ENCODE results near the gene UBTFL1. TPM values are rescaled to one million over a fixed set of nuclear protein-coding genes. Genes with fewer than 3 reads are reported as not detected.
"Not testable (repeated sequence)": the region's sequence is repeated elsewhere in the genome, so short reads cannot be mapped to it uniquely, and the experiment has no call there.

UBTFL1 gene
- total RNA-seq = not detected
- long read RNA-seq = 0 reads

GRCh38 chr11:90085650-90086049 is at the start of gene UBTFL1:
Gene UBTFL1 (plus strand): TSS chr11:90085950. CDS start chr11:90085950, 0 bp downstream.
- intact Hi-C loops (cut with DNase I); DNase-seq (ENCODE audit: low spot score): not testable (repeated sequence)

- DNase-seq (ENCODE audit: low spot score); intact Hi-C loops (cut with DNase I): not testable (repeated sequence)
Observed at GRCh38 chr11:90051591-90052209, 34.0 kb upstream of the UBTFL1 start.

GRCh38 chr11:90052311-90052710 is 33.4 kb upstream of the UBTFL1 start:
- DNase-seq (ENCODE audit: low spot score) = not testable (repeated sequence)

GRCh38 chr11:90053545-90053944 is 32.2 kb upstream of the UBTFL1 start:
- DNase-seq (ENCODE audit: low spot score); intact Hi-C loops (cut with DNase I): not testable (repeated sequence)

More at GRCh38 chr11:90052311-90052710, 33.4 kb upstream of the UBTFL1 start:
- intact Hi-C loops (cut with DNase I) = not testable (repeated sequence)

GRCh38 chr11:90088731-90089130 is 3.0 kb downstream of the UBTFL1 start:
- DNase-seq (ENCODE audit: low spot score); intact Hi-C loops (cut with DNase I): not testable (repeated sequence)

- DNase-seq (ENCODE audit: low spot score); intact Hi-C loops (cut with DNase I): not testable (repeated sequence)
Observed at GRCh38 chr11:90095230-90095924, 9.6 kb downstream of the UBTFL1 start.

- intact Hi-C loops (cut with DNase I); DNase-seq (ENCODE audit: low spot score): not testable (repeated sequence)
Observed at GRCh38 chr11:90098261-90098660, 12.5 kb downstream of the UBTFL1 start.

- intact Hi-C loops (cut with DNase I) = no loop called here
Observed at GRCh38 chr11:90100431-90100830, 14.7 kb downstream of the UBTFL1 start.

GRCh38 chr11:90113541-90113940 is 27.8 kb downstream of the UBTFL1 start:
- DNase-seq (ENCODE audit: low spot score) = no peak
- intact Hi-C loops (cut with DNase I) = no loop called here

More at GRCh38 chr11:90100431-90100830, 14.7 kb downstream of the UBTFL1 start:
- no peak for DNase-seq (ENCODE audit: low spot score)

- no peak for DNase-seq (ENCODE audit: low spot score)
- intact Hi-C loops (cut with DNase I) = no loop called here
Observed at GRCh38 chr11:90120191-90120590, 34.4 kb downstream of the UBTFL1 start.

GRCh38 chr11:90124371-90124770 is 38.6 kb downstream of the UBTFL1 start:
- no peak for DNase-seq (ENCODE audit: low spot score)
- intact Hi-C loops (cut with DNase I) = no loop called here

- intact Hi-C loops (cut with DNase I) = no loop called here
- no peak for DNase-seq (ENCODE audit: low spot score)
Observed at GRCh38 chr11:90124946-90125345, 39.2 kb downstream of the UBTFL1 start.

- no peak for DNase-seq (ENCODE audit: low spot score)
- intact Hi-C loops (cut with DNase I) = no loop called here
Observed at GRCh38 chr11:90133560-90134477, 48.1 kb downstream of the UBTFL1 start.

GRCh38 chr11:90134478-90135003 is 48.8 kb downstream of the UBTFL1 start, which contains the start of gene NAALAD2:
Gene NAALAD2 (plus strand): TSS chr11:90134663. CDS start chr11:90134759, 96 bp downstream.
- intact Hi-C loops (cut with DNase I) = no loop called here

GRCh38 chr11:90135016-90135415 is 49.3 kb downstream of the UBTFL1 start:
- intact Hi-C loops (cut with DNase I) = no loop called here
- no peak for DNase-seq (ENCODE audit: low spot score)

More at GRCh38 chr11:90134478-90135003, 48.8 kb downstream of the UBTFL1 start, which contains the start of gene NAALAD2:
- no peak for DNase-seq (ENCODE audit: low spot score)

Other genes starting within 250 kb of the UBTFL1 start
- gene TRIM64B, start 207.5 kb upstream of the UBTFL1 start, total RNA-seq = not detected
- not detected for gene TRIM49D1, start 163.7 kb upstream of the UBTFL1 start, total RNA-seq
- not detected for gene TRIM49D2, start 161.9 kb upstream of the UBTFL1 start, total RNA-seq
- not detected for gene TRIM64, start 119.9 kb upstream of the UBTFL1 start, total RNA-seq
- not detected for gene TRIM49C, start 54.8 kb upstream of the UBTFL1 start, total RNA-seq
- 0.27 TPM for gene NAALAD2, start 48.7 kb downstream of the UBTFL1 start, total RNA-seq
- gene CHORDC1, start 137.1 kb downstream of the UBTFL1 start, total RNA-seq = 38.4 TPM